ENCODE data around the gene SH3BP2.

SH3BP2 gene

GRCh38 chr4:2804449-2804972, 11.6 kb downstream of the SH3BP2 start:
- no peak for DNase-seq

- DNase-seq = no peak
These were observed 12.2 kb downstream of the SH3BP2 start for GRCh38 chr4:2804973-2805501.

- no peak for DNase-seq
These were observed 13.0 kb downstream of the SH3BP2 start for GRCh38 chr4:2805712-2806389.

GRCh38 chr4:2806390-2807355, 13.8 kb downstream of the SH3BP2 start:
- DNase-seq = no peak

GRCh38 chr4:2807571-2807970, 14.7 kb downstream of the SH3BP2 start:
- DNase-seq = no peak

GRCh38 chr4:2808001-2808400, 15.1 kb downstream of the SH3BP2 start:
- DNase-seq = no peak

- DNase-seq = no peak
These were observed 16.8 kb downstream of the SH3BP2 start for GRCh38 chr4:2809610-2810180.

GRCh38 chr4:2810388-2810787, 17.5 kb downstream of the SH3BP2 start:
- DNase-seq = no peak

GRCh38 chr4:2811830-2812611, 19.1 kb downstream of the SH3BP2 start:
- peak; percentile 62 for DNase-seq

GRCh38 chr4:2812612-2813354, 19.9 kb downstream of the SH3BP2 start:
- no peak for DNase-seq

GRCh38 chr4:2813446-2814405, 20.8 kb downstream of the SH3BP2 start:
- no peak for DNase-seq

GRCh38 chr4:2814627-2815270, 21.9 kb downstream of the SH3BP2 start:
- no peak for DNase-seq

- no peak for DNase-seq
These were observed 23.6 kb downstream of the SH3BP2 start for GRCh38 chr4:2816401-2816954.

GRCh38 chr4:2817137-2817536, 24.3 kb downstream of the SH3BP2 start:
- DNase-seq = no peak

GRCh38 chr4:2817701-2818350, 24.9 kb downstream of the SH3BP2 start:
- peak; percentile 22 for DNase-seq

GRCh38 chr4:2818351-2818939, 25.6 kb downstream of the SH3BP2 start:
- DNase-seq = peak; percentile 13

- DNase-seq = no peak
These were observed 26.6 kb downstream of the SH3BP2 start for GRCh38 chr4:2819244-2820215.

Measured in fibroblast of skin of scalp (primary cell).